Measurements from ENCODE around the gene STK32B. TPM values are rescaled to one million over a fixed set of nuclear protein-coding genes. Genes with fewer than 3 reads are reported as not detected.

The STK32B gene
- total and polyA plus RNA-seq, 2 experiments from 2014 or later = 0.71 to 2.3 TPM

- Mint-ChIP-seq H3K27me3 (ENCODE audit: insufficient read depth, low read depth, poor library complexity) (peaks cover 5% of the 10 kb centered on the region), H3K36me3 (ENCODE audit: low read depth) (no peaks in the 10 kb centered on the region; the same call in 2 of the 3 replicates), H3K27ac (no peak overlapping the region), H3K9me3 (no peaks in the 10 kb centered on the region), H3K4me1 (peaks cover 2% of the 10 kb centered on the region; the same call in 1 of the 3 replicates), H3K4me3 (no peak overlapping the region)
- Histone ChIP-seq H3K36me3 (ENCODE audit: insufficient read depth) (no peaks in the 10 kb centered on the region), H3K79me2 (replicated peaks; ENCODE audit: insufficient read depth) (no peaks in the 10 kb centered on the region), H3K4me3 (no peak overlapping the region), H3K27ac (ENCODE audit: low read depth) (no peak overlapping the region), H3K27me3 (ENCODE audit: insufficient read depth) (no peaks in the 10 kb centered on the region), H3K4me1 (ENCODE audit: insufficient read depth) (no peaks in the 10 kb centered on the region), H3K4me2 (no peak overlapping the region), H3F3A (replicated peaks; ENCODE audit: low read depth) (no peaks in the 10 kb centered on the region), H4K20me1 (replicated peaks; ENCODE audit: insufficient read depth) (no peaks in the 10 kb centered on the region), H2AFZ (no peak overlapping the region), H3K9me2 (ENCODE audit: insufficient read depth) (no peaks in the 10 kb centered on the region)
- TF ChIP-seq CREB1 (CRISPR knock-in tag; IDR thresholded peaks at IDR 0.05; ENCODE audit: low read depth) (no peak), NANOG (IDR thresholded peaks at IDR 0.05; ENCODE audit: borderline replicate concordance) (no peak), ZNF114 (CRISPR knock-in tag; IDR thresholded peaks at IDR 0.05) (no peak), ZNF462 (CRISPR knock-in tag; IDR thresholded peaks at IDR 0.05) (no peak), STAT1 (IDR thresholded peaks at IDR 0.05; ENCODE audit: unreplicated experiment) (no peak), JUNB (IDR thresholded peaks at IDR 0.05; ENCODE audit: unreplicated experiment) (no peak)
- TF ChIP-seq, protein P1, sequence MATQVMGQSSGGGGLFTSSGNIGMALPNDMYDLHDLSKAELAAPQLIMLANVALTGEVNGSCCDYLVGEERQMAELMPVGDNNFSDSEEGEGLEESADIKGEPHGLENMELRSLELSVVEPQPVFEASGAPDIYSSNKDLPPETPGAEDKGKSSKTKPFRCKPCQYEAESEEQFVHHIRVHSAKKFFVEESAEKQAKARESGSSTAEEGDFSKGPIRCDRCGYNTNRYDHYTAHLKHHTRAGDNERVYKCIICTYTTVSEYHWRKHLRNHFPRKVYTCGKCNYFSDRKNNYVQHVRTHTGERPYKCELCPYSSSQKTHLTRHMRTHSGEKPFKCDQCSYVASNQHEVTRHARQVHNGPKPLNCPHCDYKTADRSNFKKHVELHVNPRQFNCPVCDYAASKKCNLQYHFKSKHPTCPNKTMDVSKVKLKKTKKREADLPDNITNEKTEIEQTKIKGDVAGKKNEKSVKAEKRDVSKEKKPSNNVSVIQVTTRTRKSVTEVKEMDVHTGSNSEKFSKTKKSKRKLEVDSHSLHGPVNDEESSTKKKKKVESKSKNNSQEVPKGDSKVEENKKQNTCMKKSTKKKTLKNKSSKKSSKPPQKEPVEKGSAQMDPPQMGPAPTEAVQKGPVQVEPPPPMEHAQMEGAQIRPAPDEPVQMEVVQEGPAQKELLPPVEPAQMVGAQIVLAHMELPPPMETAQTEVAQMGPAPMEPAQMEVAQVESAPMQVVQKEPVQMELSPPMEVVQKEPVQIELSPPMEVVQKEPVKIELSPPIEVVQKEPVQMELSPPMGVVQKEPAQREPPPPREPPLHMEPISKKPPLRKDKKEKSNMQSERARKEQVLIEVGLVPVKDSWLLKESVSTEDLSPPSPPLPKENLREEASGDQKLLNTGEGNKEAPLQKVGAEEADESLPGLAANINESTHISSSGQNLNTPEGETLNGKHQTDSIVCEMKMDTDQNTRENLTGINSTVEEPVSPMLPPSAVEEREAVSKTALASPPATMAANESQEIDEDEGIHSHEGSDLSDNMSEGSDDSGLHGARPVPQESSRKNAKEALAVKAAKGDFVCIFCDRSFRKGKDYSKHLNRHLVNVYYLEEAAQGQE (IDR thresholded peaks at IDR 0.05; ENCODE audit: unreplicated experiment) = no peak
- ATAC-seq = no peak
- DNase-seq (ENCODE audit: low spot score) = no peak
Observed at GRCh38 chr4:5026371-5026770, 24.9 kb upstream of the STK32B start.
